HCT116 (cell line): ENCODE measurements around the gene MRPS27. TPM values are rescaled to one million over a fixed set of nuclear protein-coding genes. Genes with fewer than 3 reads are reported as not detected.

ENCODE experiments used
- ATAC-seq: fragments of 200-7000 bp; cut with Tn5 transposase; 2 replicates; pipeline ENCODE4 v1.9.1; 2020; ENCODE audit warnings: mild to moderate bottlenecking, moderate library complexity
- BruUV-seq: library from RNA; stranded (reverse); fragments of 400-500 nt; replicated peaks from 2 replicates; lab custom pipeline; 2021; lab: Mats Ljungman, UMichigan
- CTCF ChIA-PET: fragments of 300-600 bp; sonication (Branson Sonifier 250); formaldehyde crosslinking; loops from one replicate; lab custom pipeline; 2021; ENCODE audit warnings: antibody characterized with exemption; lab: Charles Lee
- POLR2A ChIA-PET: fragments of 300-600, 350-600 bp; sonication (Branson Sonifier 250); formaldehyde crosslinking; loops from one replicate; lab custom pipeline; 2021; ENCODE audit warnings: antibody characterized with exemption; lab: Charles Lee
- RAD21 ChIA-PET, 2 experiments: fragments of 300-600 bp; sonication (Branson Sonifier 250); formaldehyde crosslinking; loops; one replicate each; lab custom pipeline; 2023; ENCODE audit warnings: low total read pairs in 2 of 2; ENCODE audit not compliant: uncharacterized antibody in 2 of 2, unreplicated experiment in 2 of 2, low non-redundant PET in 1 of 2; lab: Charles Lee
- DNase-seq: peaks from one replicate; pipeline ENCODE4 v3.0.0-alpha.2; 2010; ENCODE audit warnings: low read depth, low spot score
- H2AFZ ChIP-seq: fragments of 200-600 bp; shearing (Covaris generic), sonication (generic); 2 replicates; pipeline ENCODE4 v1.6.1; 2017; ENCODE audit warnings: low read depth, mixed run types, mixed read lengths, antibody characterized with exemption, low read length; ENCODE audit not compliant: poor library complexity, severe bottlenecking
- H3K27ac ChIP-seq: 2 replicates; pipeline ENCODE4 v1.5.1; 2012; ENCODE audit warnings: low read depth, low read length
- H3K27me3 ChIP-seq: fragments of 200-600 bp; sonication (generic); 2 replicates; pipeline ENCODE4 v1.6.1; 2016; ENCODE audit warnings: mixed run types, low read length, mixed read lengths; ENCODE audit not compliant: insufficient read depth
- H3K36me3 ChIP-seq, 2 experiments: fragments of 200-500 bp in 1 of 2; fragments of 200-600 bp in 1 of 2; sonication (Bioruptor generic) in 1 of 2; sonication (generic) in 1 of 2; 2 replicates each; pipeline versions ENCODE4 v1.5.1 to v1.6.1; 2014 to 2016; ENCODE audit warnings: low read length in 2 of 2, inconsistent platforms in 1 of 2, mixed read lengths in 1 of 2, mixed run types in 1 of 2; ENCODE audit not compliant: insufficient read depth in 2 of 2, control insufficient read depth in 1 of 2
- H3K4me1 ChIP-seq, 2 experiments: fragments of 200-600 bp in 1 of 2; sonication (generic) in 1 of 2; 2 replicates each; pipeline versions ENCODE4 v1.5.1 to v1.6.1; 2012 to 2017; ENCODE audit warnings: low read length in 2 of 2, inconsistent platforms in 1 of 2, mild to moderate bottlenecking in 1 of 2, mixed read lengths in 1 of 2, mixed run types in 1 of 2, moderate library complexity in 1 of 2; ENCODE audit not compliant: insufficient read depth in 2 of 2, control insufficient read depth in 1 of 2
- H3K4me2 ChIP-seq: fragments of 200-600 bp; sonication (generic); 2 replicates; pipeline ENCODE4 v1.6.1; 2017; ENCODE audit warnings: mixed run types, low read length, mixed read lengths
- H3K4me3 ChIP-seq, 2 experiments: fragments of 200-600 bp in 1 of 2; sonication (generic) in 1 of 2; replicated peaks in 1 of 2; 2 replicates each; pipeline ENCODE4 v1.5.1; 2011 to 2016; ENCODE audit warnings: low read length in 2 of 2, control low read depth in 1 of 2, low read depth in 1 of 2, mild to moderate bottlenecking in 1 of 2, mixed read lengths in 1 of 2, mixed run types in 1 of 2
- H3K79me2 ChIP-seq: fragments of 200-600 bp; sonication (generic); 2 replicates; pipeline ENCODE4 v1.6.1; 2017; ENCODE audit warnings: mild to moderate bottlenecking, mixed run types, low read length, moderate library complexity, mixed read lengths; ENCODE audit not compliant: insufficient read depth
- H3K9ac ChIP-seq: fragments of 200-600 bp; sonication (generic); 2 replicates; pipeline ENCODE4 v1.6.1; 2016; ENCODE audit warnings: low read length, mixed read lengths
- H3K9me2 ChIP-seq: fragments of 200-600 bp; sonication (generic), shearing (Covaris generic); 2 replicates; pipeline ENCODE4 v1.6.1; 2017; ENCODE audit warnings: mixed run types, mild to moderate bottlenecking, moderate library complexity; ENCODE audit not compliant: insufficient read depth
- H3K9me3 ChIP-seq, 2 experiments: fragments of 200-500 bp in 1 of 2; fragments of 200-600 bp in 1 of 2; sonication (Bioruptor generic) in 1 of 2; sonication (generic) in 1 of 2; 2 replicates each; pipeline ENCODE4 v1.6.1; 2014 to 2017; ENCODE audit warnings: low read length in 2 of 2, mixed read lengths in 2 of 2, inconsistent platforms in 1 of 2, low read depth in 1 of 2, mild to moderate bottlenecking in 1 of 2, mixed run types in 1 of 2, moderate library complexity in 1 of 2; ENCODE audit not compliant: control insufficient read depth in 1 of 2, insufficient read depth in 1 of 2
- H4K20me1 ChIP-seq: fragments of 200-600 bp; sonication (generic), shearing (Covaris generic); 2 replicates; pipeline ENCODE4 v1.6.1; 2017; ENCODE audit warnings: mixed run types, mild to moderate bottlenecking, moderate library complexity; ENCODE audit not compliant: insufficient read depth
- ATF3 ChIP-seq: IDR thresholded peaks from 2 replicates; pipeline ENCODE4 v1.6.1; 2012
- CEBPB ChIP-seq: IDR thresholded peaks from 2 replicates; pipeline ENCODE4 v1.6.1; 2012; ENCODE audit warnings: low read depth
- EGR1 ChIP-seq: IDR thresholded peaks from 2 replicates; pipeline ENCODE4 v1.6.1; 2012; ENCODE audit warnings: low read depth
- ELF1 ChIP-seq: IDR thresholded peaks from 2 replicates; pipeline ENCODE4 v1.6.1; 2012; ENCODE audit warnings: low read depth, borderline replicate concordance
- FOSL1 ChIP-seq: IDR thresholded peaks from 2 replicates; pipeline ENCODE4 v1.6.1; 2012; ENCODE audit warnings: low read depth
- JUND ChIP-seq: IDR thresholded peaks from 2 replicates; pipeline ENCODE4 v1.6.1; 2012
- MAX ChIP-seq: IDR thresholded peaks from 2 replicates; pipeline ENCODE4 v1.6.1; 2012
- POLR2AphosphoS5 ChIP-seq: IDR thresholded peaks from 2 replicates; pipeline ENCODE4 v1.6.1; 2011; ENCODE audit warnings: mild to moderate bottlenecking, low read depth, low read length, moderate library complexity
- RAD21 ChIP-seq: IDR thresholded peaks from 2 replicates; pipeline ENCODE4 v1.6.1; 2012; ENCODE audit warnings: low read depth, mild to moderate bottlenecking
- SP1 ChIP-seq: IDR thresholded peaks from 2 replicates; pipeline ENCODE4 v1.6.1; 2012; ENCODE audit warnings: low read depth
- SRF ChIP-seq: IDR thresholded peaks from 2 replicates; pipeline ENCODE4 v1.6.1; 2012; ENCODE audit warnings: low read depth
- TCF7L2 ChIP-seq: IDR thresholded peaks from 2 replicates; pipeline ENCODE4 v1.7.0; 2011; ENCODE audit warnings: borderline replicate concordance, inconsistent platforms; ENCODE audit not compliant: insufficient read depth, insufficient read length; ENCODE audit errors: extremely low read depth
- ZNF274 ChIP-seq: fragments of 200-500 bp; sonication (Bioruptor generic); IDR thresholded peaks from 2 replicates; pipeline ENCODE4 v1.6.1; 2014; ENCODE audit warnings: mild to moderate bottlenecking, low read depth, low read length, inconsistent platforms
- intact Hi-C: fragments of 100-400 bp; cut with micrococcal nuclease; formaldehyde crosslinking; loops from 2 replicates; pipeline ENCODE4 v1.10.0; 2022
- total RNA-seq: library from RNA; stranded (reverse); gene quantifications from one replicate; pipeline ENCODE4 v1.2.1, GENCODE V29; 2021; ENCODE audit not compliant: unreplicated experiment
- TF ChIP-seq, protein P1 (sequence below): IDR thresholded peaks from 2 replicates; pipeline ENCODE4 v1.6.1; 2012; ENCODE audit warnings: low read depth

Gene MRPS27
- total RNA-seq, 1 experiment from 2014 or later: 113 TPM

DNA sequence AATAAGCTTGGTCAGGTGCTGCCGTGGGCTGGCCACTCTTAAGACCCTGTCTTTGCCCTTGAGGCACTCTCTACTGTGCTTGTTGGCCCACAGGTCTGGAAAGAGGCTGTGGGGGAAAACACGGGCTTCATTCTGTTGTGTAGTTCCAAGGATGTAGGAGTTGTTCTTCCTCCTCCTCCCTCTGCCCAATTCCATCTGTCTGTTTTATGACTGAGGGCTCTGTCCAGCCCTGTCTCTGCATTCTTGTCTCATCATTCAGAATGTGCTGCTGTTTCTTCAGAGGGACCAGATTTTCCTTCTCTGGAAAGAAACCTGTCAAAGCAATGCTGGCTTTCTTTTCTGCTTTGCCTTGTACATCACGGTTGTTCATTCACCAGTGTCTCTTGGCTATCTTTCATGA lies 128.6 kb downstream of the MRPS27 start:
- RAD21 ChIA-PET: no interaction called here
- H3K4me1 ChIP-seq: no peaks in the 10 kb centered on the region
- no peak overlapping the region for H3K27ac ChIP-seq
- H3K79me2 ChIP-seq: no peaks in the 10 kb centered on the region
- H3K4me3 ChIP-seq: no peak overlapping the region
- H3K9me3 ChIP-seq: no peaks in the 10 kb centered on the region
- no TSS peak for BruUV-seq
- H2AFZ ChIP-seq: no peak overlapping the region
- TF ChIP-seq MAX (no peak), SRF (no peak), CEBPB (no peak), JUND (no peak), ATF3 (no peak), ELF1 (no peak), TCF7L2 (no peak), ZNF274 (no peak), FOSL1 (no peak), EGR1 (no peak), POLR2AphosphoS5 (no peak), RAD21 (no peak), SP1 (no peak)
- TF ChIP-seq, protein P1, sequence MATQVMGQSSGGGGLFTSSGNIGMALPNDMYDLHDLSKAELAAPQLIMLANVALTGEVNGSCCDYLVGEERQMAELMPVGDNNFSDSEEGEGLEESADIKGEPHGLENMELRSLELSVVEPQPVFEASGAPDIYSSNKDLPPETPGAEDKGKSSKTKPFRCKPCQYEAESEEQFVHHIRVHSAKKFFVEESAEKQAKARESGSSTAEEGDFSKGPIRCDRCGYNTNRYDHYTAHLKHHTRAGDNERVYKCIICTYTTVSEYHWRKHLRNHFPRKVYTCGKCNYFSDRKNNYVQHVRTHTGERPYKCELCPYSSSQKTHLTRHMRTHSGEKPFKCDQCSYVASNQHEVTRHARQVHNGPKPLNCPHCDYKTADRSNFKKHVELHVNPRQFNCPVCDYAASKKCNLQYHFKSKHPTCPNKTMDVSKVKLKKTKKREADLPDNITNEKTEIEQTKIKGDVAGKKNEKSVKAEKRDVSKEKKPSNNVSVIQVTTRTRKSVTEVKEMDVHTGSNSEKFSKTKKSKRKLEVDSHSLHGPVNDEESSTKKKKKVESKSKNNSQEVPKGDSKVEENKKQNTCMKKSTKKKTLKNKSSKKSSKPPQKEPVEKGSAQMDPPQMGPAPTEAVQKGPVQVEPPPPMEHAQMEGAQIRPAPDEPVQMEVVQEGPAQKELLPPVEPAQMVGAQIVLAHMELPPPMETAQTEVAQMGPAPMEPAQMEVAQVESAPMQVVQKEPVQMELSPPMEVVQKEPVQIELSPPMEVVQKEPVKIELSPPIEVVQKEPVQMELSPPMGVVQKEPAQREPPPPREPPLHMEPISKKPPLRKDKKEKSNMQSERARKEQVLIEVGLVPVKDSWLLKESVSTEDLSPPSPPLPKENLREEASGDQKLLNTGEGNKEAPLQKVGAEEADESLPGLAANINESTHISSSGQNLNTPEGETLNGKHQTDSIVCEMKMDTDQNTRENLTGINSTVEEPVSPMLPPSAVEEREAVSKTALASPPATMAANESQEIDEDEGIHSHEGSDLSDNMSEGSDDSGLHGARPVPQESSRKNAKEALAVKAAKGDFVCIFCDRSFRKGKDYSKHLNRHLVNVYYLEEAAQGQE: no peak
- CTCF ChIA-PET: no interaction called here
- no peak overlapping the region for H3K9ac ChIP-seq
- no peaks in the 10 kb centered on the region for H3K27me3 ChIP-seq
- DNase-seq (no peak), ATAC-seq (no peak)
- intact Hi-C loops: no loop called here
- no peaks in the 10 kb centered on the region for H3K36me3 ChIP-seq
- no peaks in the 10 kb centered on the region for H4K20me1 ChIP-seq
- H3K9me2 ChIP-seq: no peaks in the 10 kb centered on the region
- no peak overlapping the region for H3K4me2 ChIP-seq
- POLR2A ChIA-PET: no interaction called here
